ENCODE measurements around the gene ORM2. TPM values are rescaled to one million over a fixed set of nuclear protein-coding genes. Genes with fewer than 3 reads are reported as not detected.

The ORM2 gene
- total and polyA plus RNA-seq, 5 donors: 0.27 TPM; not detected in 4

GRCh38 chr9:114344188-114344566 is 14.5 kb downstream of the ORM2 start:
- no peaks in the 10 kb centered on the region for H3K27me3 ChIP-seq (ENCODE audit: control insufficient read depth, insufficient read depth)
- WGBS: 85% methylated on average over 11 of the region's 11 CpGs
- H3K27ac ChIP-seq (ENCODE audit: low read length): no peak overlapping the region
- ATAC-seq: no peak
- peaks cover 4% of the 10 kb centered on the region for H3K4me1 ChIP-seq (ENCODE audit: control insufficient read depth, insufficient read depth, low read length)
- no peak overlapping the region for H3K4me3 ChIP-seq (ENCODE audit: low read length)
- H3K9me3 ChIP-seq (ENCODE audit: control insufficient read depth, low read length): no peaks in the 10 kb centered on the region
- intact Hi-C loops (cut with DNase I): no loop called here
- DNase-seq: no peak

- 42% methylated on average over 3 of the region's 3 CpGs for WGBS
- no peak for ATAC-seq
- intact Hi-C loops (cut with DNase I): no loop called here
Observed at GRCh38 chr9:114344692-114345091, 15.0 kb downstream of the ORM2 start.

GRCh38 chr9:114345493-114346065 is 15.9 kb downstream of the ORM2 start:
- peaks cover 9% of the 10 kb centered on the region for H3K4me1 ChIP-seq (ENCODE audit: control insufficient read depth, insufficient read depth, low read length)
- no peak for ATAC-seq
- intact Hi-C loops (cut with DNase I): no loop called here
- no peaks in the 10 kb centered on the region for H3K9me3 ChIP-seq (ENCODE audit: control insufficient read depth, low read length)
- no peak for DNase-seq
- H3K27me3 ChIP-seq (ENCODE audit: control insufficient read depth, insufficient read depth): no peaks in the 10 kb centered on the region
- H3K27ac ChIP-seq (ENCODE audit: low read length): no peak overlapping the region
- WGBS: 96% methylated on average over 7 of the region's 7 CpGs
- H3K4me3 ChIP-seq (ENCODE audit: low read length): no peak overlapping the region

More at GRCh38 chr9:114344692-114345091, 15.0 kb downstream of the ORM2 start:
- Histone ChIP-seq H3K9me3 (ENCODE audit: control insufficient read depth, low read length) (no peaks in the 10 kb centered on the region), H3K27me3 (ENCODE audit: control insufficient read depth, insufficient read depth) (no peaks in the 10 kb centered on the region), H3K4me1 (ENCODE audit: control insufficient read depth, insufficient read depth, low read length) (peaks cover 7% of the 10 kb centered on the region), H3K27ac (ENCODE audit: low read length) (no peak overlapping the region), H3K4me3 (ENCODE audit: low read length) (no peak overlapping the region)
- no peak for DNase-seq

- WGBS: 86% methylated on average over 11 of the region's 11 CpGs
- Histone ChIP-seq H3K4me1 (ENCODE audit: control insufficient read depth, insufficient read depth, low read length) (peaks cover 9% of the 10 kb centered on the region), H3K4me3 (ENCODE audit: low read length) (no peak overlapping the region)
Observed at GRCh38 chr9:114346146-114346545, 16.5 kb downstream of the ORM2 start.

GRCh38 chr9:114347675-114348074 is 18.0 kb downstream of the ORM2 start:
- no peak overlapping the region for H3K4me3 ChIP-seq (ENCODE audit: low read length)
- H3K27me3 ChIP-seq (ENCODE audit: control insufficient read depth, insufficient read depth): no peaks in the 10 kb centered on the region
- ATAC-seq (no peak), DNase-seq (peak in 1 of 3 donors; percentile 35)
- H3K4me1 ChIP-seq (ENCODE audit: control insufficient read depth, insufficient read depth, low read length): peaks cover 9% of the 10 kb centered on the region
- intact Hi-C loops (cut with DNase I): no loop called here
- no peak overlapping the region for H3K27ac ChIP-seq (ENCODE audit: low read length)
- no peaks in the 10 kb centered on the region for H3K9me3 ChIP-seq (ENCODE audit: control insufficient read depth, low read length)
- WGBS: 90% methylated on average over 15 of the region's 15 CpGs

More at GRCh38 chr9:114346146-114346545, 16.5 kb downstream of the ORM2 start:
- peak in 1 of 3 donors; percentile 27 for DNase-seq
- H3K27me3 ChIP-seq (ENCODE audit: control insufficient read depth, insufficient read depth): no peaks in the 10 kb centered on the region
- H3K27ac ChIP-seq (ENCODE audit: low read length): no peak overlapping the region
- intact Hi-C loops (cut with DNase I): no loop called here
- no peaks in the 10 kb centered on the region for H3K9me3 ChIP-seq (ENCODE audit: control insufficient read depth, low read length)
- no peak for ATAC-seq

- ATAC-seq: no peak
- no peak overlapping the region for H3K4me3 ChIP-seq (ENCODE audit: low read length)
- DNase-seq: no peak
- no peak overlapping the region for H3K27ac ChIP-seq (ENCODE audit: low read length)
- no peaks in the 10 kb centered on the region for H3K9me3 ChIP-seq (ENCODE audit: control insufficient read depth, low read length)
- H3K4me1 ChIP-seq (ENCODE audit: control insufficient read depth, insufficient read depth, low read length): peaks cover 9% of the 10 kb centered on the region
- intact Hi-C loops (cut with DNase I): no loop called here
- no peaks in the 10 kb centered on the region for H3K27me3 ChIP-seq (ENCODE audit: control insufficient read depth, insufficient read depth)
- WGBS: 80% methylated on average over 12 of the region's 12 CpGs
Observed at GRCh38 chr9:114348261-114348905, 18.7 kb downstream of the ORM2 start.

- H3K27ac ChIP-seq (ENCODE audit: low read length): no peak overlapping the region
- no peaks in the 10 kb centered on the region for H3K27me3 ChIP-seq (ENCODE audit: control insufficient read depth, insufficient read depth)
- H3K9me3 ChIP-seq (ENCODE audit: control insufficient read depth, low read length): no peaks in the 10 kb centered on the region
- no peak overlapping the region for H3K4me3 ChIP-seq (ENCODE audit: low read length)
- DNase-seq (peak; percentile 72 to 80 (median 76)), ATAC-seq (peak; percentile 67 to 89)
- intact Hi-C loops (cut with DNase I): no loop called here
- 39% methylated on average over 9 of the region's 9 CpGs for WGBS
- peaks cover 9% of the 10 kb centered on the region for H3K4me1 ChIP-seq (ENCODE audit: control insufficient read depth, insufficient read depth, low read length)
Observed at GRCh38 chr9:114348906-114349482, 19.3 kb downstream of the ORM2 start.

GRCh38 chr9:114349713-114350480 is 20.2 kb downstream of the ORM2 start:
- ATAC-seq: no peak
- Histone ChIP-seq H3K4me3 (ENCODE audit: low read length) (no peak overlapping the region), H3K27ac (ENCODE audit: low read length) (no peak overlapping the region), H3K9me3 (ENCODE audit: control insufficient read depth, low read length) (no peaks in the 10 kb centered on the region), H3K27me3 (ENCODE audit: control insufficient read depth, insufficient read depth) (no peaks in the 10 kb centered on the region), H3K4me1 (ENCODE audit: control insufficient read depth, insufficient read depth, low read length) (peaks cover 9% of the 10 kb centered on the region)
- DNase-seq: no peak
- WGBS: 65% methylated on average over 10 of the region's 10 CpGs
- intact Hi-C loops (cut with DNase I): no loop called here

- Histone ChIP-seq H3K4me1 (ENCODE audit: control insufficient read depth, insufficient read depth, low read length) (peaks cover 9% of the 10 kb centered on the region), H3K9me3 (ENCODE audit: control insufficient read depth, low read length) (no peaks in the 10 kb centered on the region), H3K27ac (ENCODE audit: low read length) (no peak overlapping the region), H3K27me3 (ENCODE audit: control insufficient read depth, insufficient read depth) (no peaks in the 10 kb centered on the region), H3K4me3 (ENCODE audit: low read length) (no peak overlapping the region)
- intact Hi-C loops (cut with DNase I): no loop called here
- 95% methylated on average over 16 of the region's 16 CpGs for WGBS
- ATAC-seq: no peak
- no peak for DNase-seq
Observed at GRCh38 chr9:114350636-114351401, 21.1 kb downstream of the ORM2 start.

GRCh38 chr9:114351932-114352331 is 22.3 kb downstream of the ORM2 start:
- DNase-seq (no peak), ATAC-seq (no peak)
- H3K27ac ChIP-seq (ENCODE audit: low read length): no peak overlapping the region
- intact Hi-C loops (cut with DNase I): no loop called here
- peaks cover 9% of the 10 kb centered on the region for H3K4me1 ChIP-seq (ENCODE audit: control insufficient read depth, insufficient read depth, low read length)
- no peaks in the 10 kb centered on the region for H3K9me3 ChIP-seq (ENCODE audit: control insufficient read depth, low read length)
- no peaks in the 10 kb centered on the region for H3K27me3 ChIP-seq (ENCODE audit: control insufficient read depth, insufficient read depth)
- WGBS: 76% methylated on average over 4 of the region's 4 CpGs
- H3K4me3 ChIP-seq (ENCODE audit: low read length): no peak overlapping the region
